Chondrocyte (in vitro differentiated cells): ENCODE data around the gene ADRA1B. TPM values are rescaled to one million over a fixed set of nuclear protein-coding genes. Genes with fewer than 3 reads are reported as not detected.

Experiments
- DNase-seq: peaks from one replicate; pipeline ENCODE4 v3.0.0; 2021; ENCODE audit warnings: mixed read lengths, low spot score
- H3K27ac Mint-ChIP-seq: one replicate; pipeline ENCODE4 v1.8.0; 2021; ENCODE audit warnings: mild to moderate bottlenecking, moderate library complexity, mixed read lengths; ENCODE audit not compliant: unreplicated experiment
- H3K27me3 Mint-ChIP-seq: 2 replicates; pipeline ENCODE4 v1.8.0; 2021; ENCODE audit warnings: low read depth, mixed read lengths
- H3K36me3 Mint-ChIP-seq: 2 replicates; pipeline ENCODE4 v1.8.0; 2021; ENCODE audit warnings: low read depth, mixed read lengths
- H3K4me1 Mint-ChIP-seq: 2 replicates; pipeline ENCODE4 v1.8.0; 2021; ENCODE audit warnings: low read depth, mild to moderate bottlenecking, mixed read lengths
- H3K4me3 Mint-ChIP-seq: one replicate; pipeline ENCODE4 v1.8.0; 2021; ENCODE audit warnings: mild to moderate bottlenecking, moderate library complexity, mixed read lengths; ENCODE audit not compliant: unreplicated experiment
- H3K9me3 Mint-ChIP-seq: 2 replicates; pipeline ENCODE4 v1.8.0; 2021; ENCODE audit warnings: low read depth, mixed read lengths
- total RNA-seq: library from RNA; stranded (reverse); gene quantifications from 3 replicates; pipeline ENCODE4 v1.2.1, GENCODE V29; 2021
- TF ChIP-seq, protein P1 (sequence below): fragments of 200-600 bp; sonication (generic); IDR thresholded peaks from 2 replicates; pipeline ENCODE4 v1.5.0; 2021; ENCODE audit warnings: antibody characterized with exemption, mild to moderate bottlenecking, moderate library complexity

The ADRA1B gene
- total RNA-seq, 1 donor from 2014 or later, result 0.72 TPM

DNA sequence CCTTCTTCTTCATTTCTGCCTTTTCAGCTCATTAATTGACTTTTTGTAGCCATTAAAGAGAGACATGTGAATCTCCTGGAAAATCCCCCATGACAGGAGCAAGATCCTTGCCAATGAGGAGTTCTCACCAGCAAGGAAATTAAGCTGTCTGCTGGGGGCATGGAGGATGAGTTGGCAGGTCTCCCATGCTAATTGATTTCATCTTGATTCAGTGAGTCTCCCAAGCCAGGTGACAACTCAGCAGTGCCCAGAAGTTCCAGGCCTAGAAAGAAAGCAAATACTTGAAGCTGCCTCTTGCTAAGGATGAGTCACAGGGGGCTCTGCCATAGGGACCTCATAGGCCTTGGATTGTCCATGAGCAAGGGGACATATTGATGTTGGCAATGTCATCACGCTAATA is 30.0 kb upstream of the ADRA1B start:
- TF ChIP-seq, protein P1, sequence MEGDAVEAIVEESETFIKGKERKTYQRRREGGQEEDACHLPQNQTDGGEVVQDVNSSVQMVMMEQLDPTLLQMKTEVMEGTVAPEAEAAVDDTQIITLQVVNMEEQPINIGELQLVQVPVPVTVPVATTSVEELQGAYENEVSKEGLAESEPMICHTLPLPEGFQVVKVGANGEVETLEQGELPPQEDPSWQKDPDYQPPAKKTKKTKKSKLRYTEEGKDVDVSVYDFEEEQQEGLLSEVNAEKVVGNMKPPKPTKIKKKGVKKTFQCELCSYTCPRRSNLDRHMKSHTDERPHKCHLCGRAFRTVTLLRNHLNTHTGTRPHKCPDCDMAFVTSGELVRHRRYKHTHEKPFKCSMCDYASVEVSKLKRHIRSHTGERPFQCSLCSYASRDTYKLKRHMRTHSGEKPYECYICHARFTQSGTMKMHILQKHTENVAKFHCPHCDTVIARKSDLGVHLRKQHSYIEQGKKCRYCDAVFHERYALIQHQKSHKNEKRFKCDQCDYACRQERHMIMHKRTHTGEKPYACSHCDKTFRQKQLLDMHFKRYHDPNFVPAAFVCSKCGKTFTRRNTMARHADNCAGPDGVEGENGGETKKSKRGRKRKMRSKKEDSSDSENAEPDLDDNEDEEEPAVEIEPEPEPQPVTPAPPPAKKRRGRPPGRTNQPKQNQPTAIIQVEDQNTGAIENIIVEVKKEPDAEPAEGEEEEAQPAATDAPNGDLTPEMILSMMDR, result no peak
- Mint-ChIP-seq H3K27ac (no peak overlapping the region), H3K4me3 (no peak overlapping the region), H3K27me3 (peaks cover 10% of the 10 kb centered on the region), H3K36me3 (no peaks in the 10 kb centered on the region), H3K4me1 (no peaks in the 10 kb centered on the region), H3K9me3 (no peaks in the 10 kb centered on the region)
- DNase-seq, result no peak

DNA sequence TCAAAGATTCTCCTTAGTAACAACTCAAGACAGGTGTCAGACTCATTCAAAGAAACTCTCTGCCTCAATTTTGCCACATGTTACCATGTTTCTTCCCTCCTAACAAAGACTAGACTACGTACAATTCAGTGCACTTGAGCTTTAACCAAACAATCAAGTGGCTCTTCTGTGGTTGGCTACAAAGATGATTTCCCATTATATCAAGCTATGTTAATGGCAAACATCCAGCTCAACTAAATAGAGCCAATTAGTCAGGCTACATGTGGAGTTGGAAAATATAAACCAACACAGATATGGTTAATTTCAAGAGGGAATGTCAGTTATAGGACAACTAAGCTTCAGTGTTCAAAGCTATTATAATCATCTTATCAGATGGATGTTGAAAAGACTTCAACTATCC is 29.2 kb upstream of the ADRA1B start:
- Mint-ChIP-seq H3K27ac (no peak overlapping the region), H3K9me3 (no peaks in the 10 kb centered on the region)
- TF ChIP-seq, protein P1, result no peak

DNA sequence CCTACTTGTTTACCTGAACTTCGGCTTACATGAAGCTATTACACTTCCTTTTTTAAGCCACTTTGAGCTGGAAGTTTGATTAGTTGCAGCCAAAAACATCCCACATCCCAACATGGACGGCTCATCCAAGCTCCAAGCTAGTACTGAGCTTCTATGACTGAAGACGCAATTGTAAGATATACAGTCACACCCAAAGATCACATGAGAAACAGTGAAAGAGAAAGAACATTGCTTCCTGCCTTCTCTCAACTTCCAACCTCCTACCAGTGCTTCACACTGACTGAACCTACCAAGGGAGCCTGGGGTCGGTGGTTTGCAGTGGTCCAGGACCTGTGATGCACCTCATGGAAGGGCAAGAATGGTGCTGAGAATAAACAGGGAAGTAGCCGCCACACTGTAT is 27.4 kb upstream of the ADRA1B start:
- no peak overlapping the region for H3K4me3 Mint-ChIP-seq
- TF ChIP-seq, protein P1, result no peak
- no peaks in the 10 kb centered on the region for H3K36me3 Mint-ChIP-seq

More for the DNA sequence above, 29.2 kb upstream of the ADRA1B start:
- H3K27me3 Mint-ChIP-seq, result peaks cover 4% of the 10 kb centered on the region
- H3K36me3 Mint-ChIP-seq, result no peaks in the 10 kb centered on the region
- no peak for DNase-seq
- H3K4me1 Mint-ChIP-seq, result no peaks in the 10 kb centered on the region
- no peak overlapping the region for H3K4me3 Mint-ChIP-seq

DNA sequence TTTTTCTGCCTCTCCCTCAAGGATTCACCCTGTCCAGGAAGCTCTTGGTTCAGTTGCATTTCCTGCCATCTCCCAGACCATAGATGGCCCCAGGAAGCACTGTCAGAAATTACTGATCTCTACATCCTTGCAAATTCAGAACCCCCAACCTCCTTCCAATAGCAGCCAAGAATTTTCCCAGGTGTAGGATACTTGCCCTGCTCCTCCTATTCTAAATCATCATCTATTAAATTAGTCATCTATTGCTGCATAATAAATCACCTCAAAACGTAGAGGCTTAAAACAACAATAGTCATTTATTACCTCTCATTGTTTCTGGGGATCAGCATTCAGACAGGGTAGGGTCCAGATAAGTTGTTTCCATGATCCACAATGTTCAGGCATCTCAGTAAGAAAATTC is 26.1 kb upstream of the ADRA1B start:
- H3K4me3 Mint-ChIP-seq, result no peak overlapping the region
- DNase-seq, result no peak
- TF ChIP-seq, protein P1, result no peak
- no peak overlapping the region for H3K27ac Mint-ChIP-seq
- H3K4me1 Mint-ChIP-seq, result peaks cover 5% of the 10 kb centered on the region
- H3K27me3 Mint-ChIP-seq, result peaks cover 4% of the 10 kb centered on the region
- H3K36me3 Mint-ChIP-seq, result no peaks in the 10 kb centered on the region
- no peaks in the 10 kb centered on the region for H3K9me3 Mint-ChIP-seq

More for the DNA sequence above, 27.4 kb upstream of the ADRA1B start:
- DNase-seq, result no peak
- H3K27me3 Mint-ChIP-seq, result peaks cover 4% of the 10 kb centered on the region
- no peaks in the 10 kb centered on the region for H3K4me1 Mint-ChIP-seq
- H3K9me3 Mint-ChIP-seq, result no peaks in the 10 kb centered on the region
- H3K27ac Mint-ChIP-seq, result no peak overlapping the region

DNA sequence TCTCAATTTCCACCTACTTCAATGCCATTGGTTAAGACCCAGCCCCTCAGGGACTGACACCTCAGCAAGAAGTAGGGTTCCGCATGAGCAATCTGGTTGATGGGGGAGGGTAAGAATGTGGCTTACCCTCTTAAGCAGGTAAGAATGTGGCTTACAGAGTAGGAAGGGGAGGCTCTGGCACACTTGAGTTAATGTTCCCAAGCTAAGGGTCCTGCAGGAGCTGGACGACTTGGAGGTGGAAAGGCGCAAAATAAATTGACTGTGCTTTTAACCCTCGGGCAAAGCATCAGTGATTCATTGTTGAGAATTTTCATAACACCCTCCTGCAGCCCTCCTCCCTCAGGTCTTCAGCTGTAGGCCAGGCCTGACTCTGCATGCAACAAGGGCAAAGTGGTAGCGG is 24.9 kb upstream of the ADRA1B start:
- TF ChIP-seq, protein P1, result no peak
- Mint-ChIP-seq H3K27me3 (peaks cover 4% of the 10 kb centered on the region), H3K36me3 (no peaks in the 10 kb centered on the region), H3K4me3 (no peak overlapping the region), H3K9me3 (no peaks in the 10 kb centered on the region), H3K27ac (no peak overlapping the region), H3K4me1 (peaks cover 5% of the 10 kb centered on the region)
- DNase-seq, result no peak
